ENCODE measurements around the gene LRFN4.
"Not testable (repeated sequence)": the region's sequence is repeated elsewhere in the genome, so short reads cannot be mapped to it uniquely, and the experiment has no call there.

DNA sequence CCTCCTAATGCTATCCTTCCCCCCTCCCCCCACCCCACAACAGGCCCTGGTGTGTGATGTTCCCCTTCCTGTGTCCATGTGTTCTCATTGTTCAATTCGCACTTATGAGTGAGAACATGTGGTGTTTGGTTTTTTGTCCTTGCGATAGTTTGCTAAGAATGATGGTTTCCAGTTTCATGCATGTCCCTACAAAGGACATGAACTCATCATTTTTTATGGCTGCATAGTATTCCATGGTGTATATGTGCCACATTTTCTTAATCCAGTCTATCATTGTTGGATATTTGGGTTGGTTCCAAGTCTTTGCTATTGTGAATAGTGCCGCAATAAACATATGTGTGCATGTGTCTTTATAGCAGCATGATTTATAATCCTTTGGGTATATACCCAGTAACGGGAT lies 32.3 kb upstream of the LRFN4 start:
- TF ChIP-seq TAF1 (IDR thresholded peaks at IDR 0.05; ENCODE audit: low read depth, low read length); KDM1A (IDR thresholded peaks at IDR 0.05; ENCODE audit: borderline replicate concordance, low read length); HDAC2 (IDR thresholded peaks at IDR 0.05; ENCODE audit: borderline replicate concordance in 1 of 2, low read depth in 2 of 2, low read length in 2 of 2); POLR2AphosphoS5 (IDR thresholded peaks at IDR 0.05; ENCODE audit: low read depth, low read length): not testable (repeated sequence)
- TF ChIP-seq, protein P1, sequence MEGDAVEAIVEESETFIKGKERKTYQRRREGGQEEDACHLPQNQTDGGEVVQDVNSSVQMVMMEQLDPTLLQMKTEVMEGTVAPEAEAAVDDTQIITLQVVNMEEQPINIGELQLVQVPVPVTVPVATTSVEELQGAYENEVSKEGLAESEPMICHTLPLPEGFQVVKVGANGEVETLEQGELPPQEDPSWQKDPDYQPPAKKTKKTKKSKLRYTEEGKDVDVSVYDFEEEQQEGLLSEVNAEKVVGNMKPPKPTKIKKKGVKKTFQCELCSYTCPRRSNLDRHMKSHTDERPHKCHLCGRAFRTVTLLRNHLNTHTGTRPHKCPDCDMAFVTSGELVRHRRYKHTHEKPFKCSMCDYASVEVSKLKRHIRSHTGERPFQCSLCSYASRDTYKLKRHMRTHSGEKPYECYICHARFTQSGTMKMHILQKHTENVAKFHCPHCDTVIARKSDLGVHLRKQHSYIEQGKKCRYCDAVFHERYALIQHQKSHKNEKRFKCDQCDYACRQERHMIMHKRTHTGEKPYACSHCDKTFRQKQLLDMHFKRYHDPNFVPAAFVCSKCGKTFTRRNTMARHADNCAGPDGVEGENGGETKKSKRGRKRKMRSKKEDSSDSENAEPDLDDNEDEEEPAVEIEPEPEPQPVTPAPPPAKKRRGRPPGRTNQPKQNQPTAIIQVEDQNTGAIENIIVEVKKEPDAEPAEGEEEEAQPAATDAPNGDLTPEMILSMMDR (IDR thresholded peaks at IDR 0.05; ENCODE audit: control extremely low read depth in 1 of 3, insufficient read depth in 1 of 3, low read depth in 1 of 3, low read length in 3 of 3) = not testable (repeated sequence)

All from H1 (cell line).